Eye (tissue), 1 donor: ENCODE data around the gene GIGYF2.
A peak's percentile ranks its signal among the peaks of the same experiment; 100 is the strongest.
"Not testable (repeated sequence)": the region's sequence is repeated elsewhere in the genome, so short reads cannot be mapped to it uniquely, and the experiment has no call there.

Source experiments
- DNase-seq: peaks from one replicate; pipeline ENCODE4 v3.0.0-alpha.2; 2015

Gene GIGYF2

GRCh38 chr2:232898592-232899543, 201.7 kb downstream of the GIGYF2 start:
- DNase-seq: no peak

- peak; percentile 42 for DNase-seq
Measured at GRCh38 chr2:232900811-232901735, 203.9 kb downstream of the GIGYF2 start.

- no peak for DNase-seq
Measured at GRCh38 chr2:232901736-232902578, 204.8 kb downstream of the GIGYF2 start.

- DNase-seq: no peak
Measured at GRCh38 chr2:232903989-232904388, 206.9 kb downstream of the GIGYF2 start.

- peak; percentile 50 for DNase-seq
Measured at GRCh38 chr2:232906867-232907717, 210.0 kb downstream of the GIGYF2 start.

GRCh38 chr2:232907718-232908085, 210.6 kb downstream of the GIGYF2 start:
- not testable (repeated sequence) for DNase-seq

GRCh38 chr2:232908695-232909094, 211.6 kb downstream of the GIGYF2 start:
- no peak for DNase-seq
